ENCODE results near the gene RGS4.

DNA sequence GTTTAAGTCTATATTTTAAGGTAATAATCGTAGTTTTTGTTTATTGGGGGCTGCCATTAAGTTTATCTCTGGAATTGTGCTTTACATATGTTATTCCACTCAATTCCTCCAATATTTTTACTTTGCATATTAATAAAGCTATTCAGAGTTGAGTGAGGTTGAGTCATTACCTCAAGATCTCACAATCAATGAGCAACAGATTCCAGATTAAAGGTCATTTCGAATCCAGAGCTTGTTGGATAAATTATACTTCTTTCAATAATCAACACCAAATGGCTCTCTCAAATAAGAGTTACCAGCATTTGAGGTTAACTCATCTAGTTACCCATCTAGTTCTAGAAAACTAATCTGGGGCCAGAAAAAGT lies 16.7 kb downstream of the RGS4 start:
- TF ChIP-seq GATA3 (IDR thresholded peaks at IDR 0.05; ENCODE audit: low read depth, low read length) (no peak), GATA2 (IDR thresholded peaks at IDR 0.05; ENCODE audit: low read depth, low read length) (no peak)

All from SH-SY5Y (cell line).